Stimulated activated CD4-positive, alpha-beta T cell treated with anti-CD3 and anti-CD28 coated beads, Interleukin-1b, Interleukin-23, amount 100 ng/mL, for 1 hour (primary cell): ENCODE data around the gene TSTD1.
A peak's percentile ranks its signal among the peaks of the same experiment; 100 is the strongest.
"Not testable (repeated sequence)": the region's sequence is repeated elsewhere in the genome, so short reads cannot be mapped to it uniquely, and the experiment has no call there.

Experiments
- DNase-seq, 2 donors: peaks; one replicate each; pipeline ENCODE4 v3.0.0-alpha.2; 2020; ENCODE audit warnings: low read depth in 2 of 2

Gene TSTD1

DNA sequence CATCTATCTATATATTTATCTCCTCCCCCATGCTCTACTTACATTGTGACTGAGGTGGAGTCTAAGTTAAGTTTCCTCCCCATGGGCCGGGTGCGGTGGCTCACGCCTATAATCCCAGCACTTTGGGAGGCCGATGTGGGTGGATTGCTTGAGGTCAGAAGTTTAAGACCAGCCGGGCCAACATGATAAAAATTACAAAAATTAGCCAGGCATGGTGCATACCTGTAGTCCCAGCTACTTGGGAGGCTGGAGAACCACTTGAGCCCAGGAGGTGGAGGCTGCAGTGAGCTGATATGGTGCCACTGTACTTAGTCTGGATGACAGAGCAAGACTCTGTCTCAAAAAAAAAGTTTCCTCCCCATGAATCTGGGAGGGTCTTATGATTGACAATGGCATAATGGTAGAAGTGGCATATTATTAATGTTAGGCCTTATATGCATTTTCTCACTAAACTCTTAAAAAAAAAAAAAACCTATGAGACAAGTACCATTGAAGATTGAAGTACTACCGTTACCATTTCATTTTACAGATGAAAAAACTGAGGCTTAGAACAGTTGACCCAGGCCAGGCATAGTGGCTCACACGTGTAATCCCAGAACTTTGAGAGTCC lies 29.1 kb downstream of the TSTD1 start:
- DNase-seq = no peak

DNA sequence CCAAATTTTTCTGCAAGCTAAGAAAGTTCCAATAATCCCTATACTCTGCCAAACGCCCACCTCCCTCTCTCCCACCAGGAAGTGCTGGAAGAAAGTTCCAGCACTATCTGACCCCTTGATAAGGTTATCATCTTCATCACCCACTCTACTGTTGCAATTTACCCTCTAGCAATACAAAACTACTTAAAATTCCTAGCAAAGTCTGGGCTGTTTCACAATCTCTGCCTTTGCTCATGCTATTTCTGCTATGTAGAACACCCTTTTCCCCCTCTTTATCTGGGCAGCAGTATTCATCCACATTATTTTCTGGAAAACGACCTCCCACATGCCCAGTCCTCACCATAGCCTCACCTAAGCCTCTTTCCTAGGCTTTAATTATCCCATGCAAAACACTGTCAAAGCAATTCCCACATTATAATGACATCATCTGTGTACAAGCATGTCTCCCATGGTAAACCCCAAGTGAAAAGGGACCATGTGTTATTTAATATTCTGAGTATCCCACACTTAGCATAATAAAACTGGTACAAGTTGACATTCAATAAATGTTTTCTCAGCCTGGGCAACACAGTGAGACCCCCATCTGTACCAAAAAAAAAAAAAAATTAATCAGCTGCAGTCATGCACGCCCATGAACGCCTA lies 29.8 kb downstream of the TSTD1 start:
- DNase-seq = no peak

DNA sequence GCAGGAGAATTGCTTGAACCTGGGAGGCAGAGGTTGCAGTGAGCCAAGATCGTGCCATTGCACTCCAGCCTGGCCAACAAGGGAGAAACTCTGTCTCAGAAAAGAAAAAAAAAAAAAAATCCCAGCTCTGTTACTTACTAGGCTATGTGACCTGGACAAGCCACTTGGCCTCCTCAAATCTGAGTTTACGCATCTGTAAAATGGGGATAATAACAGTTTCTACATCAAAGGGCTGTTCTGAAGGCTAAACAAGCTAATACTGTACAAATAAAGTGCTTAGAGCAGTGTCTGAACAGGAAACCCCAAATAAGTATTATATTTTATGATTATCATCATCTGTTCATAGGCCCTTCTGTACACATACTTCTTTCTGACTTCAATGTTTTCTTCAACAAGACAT lies 31.4 kb downstream of the TSTD1 start:
- DNase-seq = no peak

DNA sequence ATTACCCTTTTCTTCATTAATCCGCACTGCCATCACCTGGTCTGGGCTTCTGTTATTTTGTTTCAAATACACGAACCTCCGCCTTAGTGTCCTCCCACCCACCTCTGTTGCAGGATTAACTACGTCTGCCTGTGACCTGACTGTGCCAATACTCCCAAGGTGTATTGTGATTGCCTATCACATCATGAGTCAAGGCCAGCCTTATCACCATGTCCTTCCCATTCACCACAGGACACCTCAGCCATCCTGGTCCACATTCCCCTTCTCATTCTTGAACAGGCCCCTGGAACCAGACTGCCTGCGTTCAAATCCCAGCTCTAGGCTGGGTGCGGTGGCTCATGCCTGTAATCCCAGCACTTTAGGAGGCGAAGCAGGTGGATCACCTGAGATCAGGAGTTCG lies 32.2 kb downstream of the TSTD1 start:
- DNase-seq = no peak

DNA sequence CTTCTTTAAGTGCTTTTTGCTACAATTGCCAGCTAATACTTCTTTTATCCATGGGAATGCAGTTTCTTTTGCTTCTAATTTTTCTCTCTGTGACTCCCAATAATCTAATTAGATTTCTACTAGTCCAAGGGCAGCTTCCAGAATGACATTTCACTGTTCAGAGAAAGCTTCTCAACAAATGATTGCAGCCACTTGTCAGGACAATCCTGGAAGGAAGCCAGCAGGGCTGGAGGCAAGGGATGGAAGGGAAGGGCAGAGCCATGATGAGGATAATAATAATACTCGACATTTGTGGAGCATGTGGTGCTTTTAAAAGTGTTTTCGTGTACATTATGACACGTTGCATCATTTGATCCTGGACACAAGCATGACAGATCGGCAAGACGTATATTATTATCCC lies 37.2 kb downstream of the TSTD1 start:
- DNase-seq = no peak

DNA sequence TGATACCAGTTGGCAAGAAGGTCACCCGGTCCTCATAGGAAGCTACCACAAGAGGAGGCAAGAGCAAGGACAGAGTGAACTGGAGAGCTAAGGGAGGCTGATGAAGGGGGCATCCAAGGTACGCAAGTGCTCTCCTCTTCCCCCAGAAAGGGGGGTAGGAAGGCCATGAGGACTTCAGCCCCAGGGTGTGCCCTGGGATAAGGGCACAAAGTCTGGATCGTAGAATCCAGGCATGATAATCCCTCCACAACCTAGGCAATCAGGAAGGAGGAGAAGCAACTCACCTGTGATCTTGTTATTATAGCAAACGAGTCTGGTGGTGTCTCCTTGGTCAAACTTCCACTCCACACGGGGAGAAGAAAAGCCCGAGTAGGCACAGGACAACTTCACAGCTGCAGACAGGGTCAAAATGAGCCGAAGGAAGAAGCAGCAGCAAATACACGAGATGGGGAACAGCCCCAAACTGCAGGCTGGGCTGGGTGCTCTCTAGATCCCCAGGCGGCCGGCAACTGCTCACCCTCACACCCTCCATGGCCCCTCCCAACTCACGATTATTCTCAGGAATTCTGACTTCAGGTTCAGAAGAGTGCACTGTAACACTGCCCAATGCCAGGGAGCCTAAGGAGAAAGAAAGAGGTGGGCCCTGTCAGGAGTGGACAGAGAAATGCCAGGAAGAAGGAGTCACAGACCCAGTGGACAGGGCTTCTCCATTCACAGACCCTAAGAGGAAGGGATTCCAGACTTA lies 37.9 kb downstream of the TSTD1 start:
- DNase-seq = no peak

DNA sequence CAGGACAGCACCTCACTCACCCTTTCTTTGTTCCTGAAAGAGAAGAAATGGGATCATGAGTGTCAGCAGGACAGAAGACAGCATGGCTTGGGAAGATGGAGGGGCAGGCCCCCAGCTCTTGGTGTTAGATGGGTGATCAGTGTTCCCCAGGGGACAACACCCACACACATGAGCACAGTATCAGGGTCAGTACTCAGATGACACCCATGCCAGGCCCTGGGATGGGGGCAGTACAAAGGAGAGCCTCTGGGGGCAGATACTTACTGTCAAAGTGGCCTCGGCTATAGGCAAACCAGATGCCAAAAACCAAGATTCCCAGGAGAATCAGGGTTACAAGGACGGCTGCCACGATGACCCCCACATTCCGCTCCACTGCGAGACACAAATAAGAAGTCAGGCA lies 39.4 kb downstream of the TSTD1 start:
- DNase-seq = no peak

DNA sequence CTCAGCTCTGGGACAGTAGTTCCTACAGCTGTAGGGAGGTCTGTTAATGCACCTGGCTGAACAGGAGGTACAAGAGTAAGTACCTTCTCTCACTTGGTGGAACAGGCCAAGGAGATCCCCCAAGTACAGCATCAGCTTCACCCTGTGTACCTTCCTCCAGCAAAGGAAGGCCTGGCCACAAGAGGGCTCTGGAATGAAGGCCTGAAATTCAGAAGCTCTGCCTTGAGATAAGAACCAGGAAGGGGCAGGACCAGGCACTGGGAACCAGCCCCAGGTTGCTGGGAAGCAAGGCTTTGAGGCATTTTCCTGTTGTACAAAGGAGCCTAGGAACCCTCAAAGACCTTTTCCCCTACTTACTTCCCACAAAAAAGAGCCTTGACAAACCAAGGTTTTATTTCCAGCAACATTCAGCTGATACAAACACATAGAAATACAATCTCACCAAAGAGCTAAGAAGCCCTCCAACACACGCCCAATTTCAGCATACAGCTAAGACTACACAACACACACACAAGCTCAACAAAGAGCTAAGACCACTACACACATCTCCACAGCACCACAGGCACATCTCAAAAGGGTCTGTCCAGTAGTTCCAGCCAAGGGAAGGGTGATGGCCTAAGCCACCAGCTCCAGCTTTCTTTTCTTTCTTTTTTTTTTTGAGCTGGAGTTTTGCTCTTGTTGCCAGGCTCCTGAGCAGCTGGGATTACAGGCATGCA lies 41.3 kb downstream of the TSTD1 start:
- DNase-seq = peak in 1 of 2 donors; percentile 11

DNA sequence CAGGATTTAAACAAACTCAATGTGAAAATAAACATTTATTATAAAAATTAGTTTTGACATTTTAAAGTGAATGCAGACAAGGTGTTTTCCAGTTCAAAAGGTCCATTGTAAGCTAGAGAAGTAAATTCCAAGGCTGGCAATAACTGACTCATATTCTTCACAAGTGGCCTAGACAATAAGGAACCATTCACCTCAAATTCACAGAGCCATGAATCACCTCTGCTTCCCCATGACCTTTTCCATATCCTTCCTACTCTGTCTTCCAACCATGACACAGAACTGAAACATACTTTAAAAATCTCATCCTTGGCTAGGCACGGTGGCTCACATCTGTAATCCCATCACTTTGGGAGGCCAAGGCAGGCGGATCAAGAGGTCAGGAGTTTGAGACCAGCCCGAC lies 42.6 kb downstream of the TSTD1 start:
- DNase-seq = no peak

DNA sequence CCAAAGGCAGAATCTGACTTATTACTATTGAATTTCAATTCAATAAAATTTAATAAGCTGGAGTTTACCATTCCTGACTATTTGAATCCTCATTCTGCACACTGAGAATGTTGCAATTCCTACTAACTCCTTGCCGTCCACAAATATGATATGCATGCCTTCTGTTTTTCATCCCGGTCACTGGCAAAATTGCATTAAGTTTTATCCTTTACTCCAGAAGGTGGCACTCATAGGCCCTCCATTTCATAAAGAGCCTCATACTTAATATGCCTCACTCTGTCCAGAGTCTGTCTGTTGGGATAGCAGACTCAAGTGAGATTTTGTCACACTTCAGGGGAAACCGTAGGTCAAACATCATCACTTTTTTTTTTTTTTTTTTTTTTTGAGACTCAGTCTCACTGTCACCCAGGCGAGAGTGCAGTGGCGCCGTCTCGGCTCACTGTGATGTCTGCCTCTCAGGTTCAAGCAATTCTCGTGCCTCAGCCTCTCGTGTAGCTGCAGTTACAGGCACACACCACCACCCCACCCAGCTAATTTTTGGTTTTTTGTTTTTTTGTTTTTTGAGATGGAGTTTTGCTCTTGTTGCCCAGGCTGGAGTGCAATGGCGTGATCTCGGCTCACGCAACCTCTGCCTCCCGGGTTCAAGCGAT lies 45.1 kb downstream of the TSTD1 start:
- DNase-seq = no peak

DNA sequence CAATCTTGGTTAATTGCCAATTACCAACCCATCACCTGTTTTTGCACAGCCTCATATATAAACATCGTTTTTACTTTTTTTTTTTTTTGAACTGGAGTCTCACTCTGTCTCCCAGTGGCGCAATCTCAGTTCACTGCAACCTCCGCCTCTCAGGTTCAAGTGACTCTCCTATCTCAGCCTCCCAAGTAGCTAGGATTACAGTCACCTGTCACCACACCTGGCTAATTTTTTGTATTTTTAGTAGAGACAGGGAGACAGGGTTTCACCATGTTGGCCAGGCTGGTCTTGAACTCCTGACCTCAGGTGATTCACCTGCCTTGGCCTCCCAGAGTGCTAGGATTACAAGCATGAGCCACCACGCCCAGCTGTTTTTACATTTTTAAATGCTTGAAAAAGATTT lies 46.7 kb downstream of the TSTD1 start:
- DNase-seq = not testable (repeated sequence)
